Measurements from ENCODE around the gene ARRDC2. TPM values are rescaled to one million over a fixed set of nuclear protein-coding genes. Genes with fewer than 3 reads are reported as not detected.

ARRDC2 gene
- total and polyA plus RNA-seq, 10 of the 15 experiments (the other 5 are each of a cell fraction or from before 2014, with no cell fraction given) = 0.48 to 10.1 (median 4.8) TPM

GRCh38 chr19:18023622-18024251 is 15.8 kb downstream of the ARRDC2 start:
- BruUV-seq (replicated peaks) = no TSS peak
- TF ChIP-seq USF2 (IDR thresholded peaks at IDR 0.05; ENCODE audit: borderline replicate concordance, low read depth, low read length) (no peak), BHLHE40 (IDR thresholded peaks at IDR 0.05; ENCODE audit: borderline replicate concordance in 1 of 2, low read depth in 2 of 2, low read length in 1 of 2) (peak; percentile 95), ZNF24 (IDR thresholded peaks at IDR 0.05) (no peak), NBN (IDR thresholded peaks at IDR 0.05) (peak; percentile 70; the same call in 1 of the 2 replicates), ATF7 (IDR thresholded peaks at IDR 0.05; ENCODE audit: low read depth) (peak; percentile 45; the same call in 1 of the 2 replicates), RELB (IDR thresholded peaks at IDR 0.05; ENCODE audit: low read depth) (peak; percentile 65; the same call in 1 of the 2 replicates), IKZF2 (IDR thresholded peaks at IDR 0.05) (peak; percentile 83 to 90), CEBPB (IDR thresholded peaks at IDR 0.05; ENCODE audit: borderline replicate concordance in 1 of 2, low read depth in 2 of 2, low read length in 2 of 2) (no peak), EP300 (IDR thresholded peaks at IDR 0.05; ENCODE audit: borderline replicate concordance in 1 of 2, control insufficient read depth in 1 of 2, low read depth in 2 of 2, low read length in 2 of 2) (peak; percentile 62 to 66; a peak in 3 of 4 replicates), EED (IDR thresholded peaks at IDR 0.05; ENCODE audit: low read depth) (0 out of 2 replicates have a peak, but pooled peaks have one; percentile 37), USF1 (IDR thresholded peaks at IDR 0.05; ENCODE audit: borderline replicate concordance, extremely low read length, insufficient read depth, low read depth, low read length) (peak; percentile 31), HCFC1 (IDR thresholded peaks at IDR 0.05; ENCODE audit: low read length) (no peak), CBFB (IDR thresholded peaks at IDR 0.05; ENCODE audit: low read depth) (no peak), MXI1 (IDR thresholded peaks at IDR 0.05; ENCODE audit: low read depth, low read length) (peak; percentile 71)

More at GRCh38 chr19:18023622-18024251, 15.8 kb downstream of the ARRDC2 start:
- ChIA-PET SMC1A (ENCODE audit: uncharacterized antibody, unreplicated experiment) (interaction anchor here (0.6 to 1.8 kb wide), 3 partner anchors 15 to 315 kb away, joined by 3 to 7 read pairs (median 4); partner anchors contain the start of gene ARRDC2), CTCF (interaction anchor here (0.5 to 3.0 kb wide), 12 partner anchors 13 to 346 kb away, joined by 3 to 13 read pairs (median 4); partner anchors contain the start of genes ARRDC2 and LSM4), RAD21 (ENCODE audit: unreplicated experiment) (interaction anchor here (0.6 to 1.8 kb wide), 4 partner anchors 13 to 191 kb away, joined by 3 to 12 read pairs (median 4); no protein-coding TSS in a partner anchor), POLR2A (interaction anchor here (0.7 to 1.4 kb wide), 4 partner anchors 11 to 1051 kb away, joined by 3 to 5 read pairs (median 4); partner anchors contain the start of gene IL12RB1)
- H3K27me3 ChIP-seq (replicated peaks in 1 of 2; ENCODE audit: control insufficient read depth in 2 of 2, insufficient read depth in 2 of 2, low read length in 1 of 2) = no peaks in the 10 kb centered on the region
- DNase-seq (ENCODE audit: low read depth, low spot score) (no peak), FAIRE-seq (no peak), ATAC-seq (peak; percentile 14)
- H4K20me1 ChIP-seq (ENCODE audit: control insufficient read depth, insufficient read depth) = no peaks in the 10 kb centered on the region
- peak overlapping the region; percentile 34 for H2AFZ ChIP-seq (ENCODE audit: control insufficient read depth, low read depth, low read length)
- peak overlapping the region; percentile 39 for H3K9ac ChIP-seq (ENCODE audit: control insufficient read depth, insufficient read depth, low read length)
- peak overlapping the region; percentile 87 for H3K4me2 ChIP-seq (ENCODE audit: control insufficient read depth, insufficient read depth)
- intact Hi-C loops (cut with micrococcal nuclease; ENCODE audit: unreplicated experiment) = no loop called here
- H3K4me1 ChIP-seq (ENCODE audit: control insufficient read depth, insufficient read depth, low read length) = peaks cover 17% of the 10 kb centered on the region
- no peaks in the 10 kb centered on the region for H3K36me3 ChIP-seq (ENCODE audit: control insufficient read depth in 2 of 2, insufficient read depth in 2 of 2, low read length in 1 of 2)
- peak overlapping the region; percentile 66 for H3K4me3 ChIP-seq
- no peaks in the 10 kb centered on the region for H3K9me3 ChIP-seq (replicated peaks; ENCODE audit: control insufficient read depth, insufficient read depth, low read length)
- in situ Hi-C loops (cut with MboI) = no loop called here
- no peak overlapping the region for H3K27ac ChIP-seq (ENCODE audit: control insufficient read depth, insufficient read depth)
- WGBS (ENCODE audit: insufficient coverage, insufficient replicate concordance, low lambda C conversion rate, missing lambda C conversion rate) = 3% methylated on average over 23 of the region's 23 CpGs
- peaks cover 7% of the 10 kb centered on the region for H3K79me2 ChIP-seq (ENCODE audit: control insufficient read depth, insufficient read depth, low read length)

All from GM12878 (cell line).